ENCODE data around the gene SEZ6L. TPM values are rescaled to one million over a fixed set of nuclear protein-coding genes. Genes with fewer than 3 reads are reported as not detected.

SEZ6L gene
- total RNA-seq, 1 experiment from 2014 or later = 0.13 TPM

DNA sequence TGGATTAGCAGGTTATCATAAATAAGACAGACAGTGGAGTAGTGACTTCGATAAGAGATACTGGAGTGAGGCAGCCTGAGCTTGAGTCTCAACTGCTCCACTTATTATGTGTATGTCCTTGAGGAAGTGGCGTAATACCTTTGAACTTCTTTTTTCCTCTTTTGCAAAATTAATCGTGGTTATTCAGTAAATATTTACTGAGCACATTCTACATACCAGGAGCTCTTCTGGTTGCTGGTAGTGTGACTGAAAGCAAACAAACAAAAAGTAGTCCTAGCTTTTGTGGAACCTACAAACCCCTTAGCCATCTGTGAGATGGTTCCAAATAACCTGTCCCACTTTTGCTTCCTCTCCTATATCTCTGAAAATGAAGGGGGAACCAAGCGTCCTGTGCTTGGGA is 134.2 kb downstream of the SEZ6L start:
- H3K27me3 Mint-ChIP-seq (ENCODE audit: low read depth) = peaks cover 25% of the 10 kb centered on the region

More for the DNA sequence above, 134.2 kb downstream of the SEZ6L start:
- Histone ChIP-seq H3K27me3 (ENCODE audit: insufficient read depth, low read length) (no peaks in the 10 kb centered on the region), H4K91ac (ENCODE audit: insufficient read length, low read depth, low read length) (no peak overlapping the region), H3K9me3 (ENCODE audit: control insufficient read depth, low read depth, low read length) (no peaks in the 10 kb centered on the region), H3K79me2 (ENCODE audit: insufficient read depth, low read length) (no peaks in the 10 kb centered on the region), H3K23me2 (ENCODE audit: insufficient read length, low read depth, low read length, poor library complexity, severe bottlenecking) (no peaks in the 10 kb centered on the region), H3K79me1 (ENCODE audit: insufficient read depth, low read depth, low read length, poor library complexity, severe bottlenecking) (no peaks in the 10 kb centered on the region), H2AK5ac (ENCODE audit: insufficient read length, low read length) (no peak overlapping the region), H4K20me1 (ENCODE audit: control insufficient read depth, insufficient read depth, insufficient read length) (no peaks in the 10 kb centered on the region), H3K56ac (ENCODE audit: insufficient read length, low read depth, low read length) (no peak overlapping the region), H2BK120ac (ENCODE audit: low read depth, low read length, poor library complexity, severe bottlenecking) (no peak overlapping the region), H3K14ac (ENCODE audit: insufficient read depth, low read length) (no peak overlapping the region), H2BK15ac (ENCODE audit: low read depth, low read length) (no peak overlapping the region), H3K4ac (ENCODE audit: low read depth, low read length) (no peak overlapping the region), H4K8ac (replicated peaks; ENCODE audit: insufficient read length, low read depth, low read length) (no peak overlapping the region), H3K27ac (ENCODE audit: insufficient read length, low read depth, low read length) (no peak overlapping the region), H3K9ac (ENCODE audit: extremely low read depth, insufficient read length, low read length) (no peak overlapping the region), H2BK12ac (ENCODE audit: insufficient read length, low read depth, low read length) (no peak overlapping the region), H2BK20ac (ENCODE audit: low read depth, low read length, poor library complexity, severe bottlenecking) (no peak overlapping the region), H3K18ac (ENCODE audit: insufficient read length, low read depth, low read length) (no peak overlapping the region), H3K23ac (ENCODE audit: insufficient read length, low read depth, low read length) (no peak overlapping the region), H2AFZ (ENCODE audit: low read length) (no peak overlapping the region), H2BK5ac (ENCODE audit: insufficient read length, low read length) (no peak overlapping the region), H3K4me1 (ENCODE audit: insufficient read depth, low read length) (0 out of 2 replicates have a peak, but pooled peaks cover 2% of the 10 kb centered on the region), H3K4me2 (ENCODE audit: insufficient read depth, insufficient read length, low read length) (no peak overlapping the region), H3T11ph (ENCODE audit: low read length) (no peak overlapping the region), H4K5ac (ENCODE audit: insufficient read length, low read depth, low read length) (no peak overlapping the region)
- TF ChIP-seq, protein P1, sequence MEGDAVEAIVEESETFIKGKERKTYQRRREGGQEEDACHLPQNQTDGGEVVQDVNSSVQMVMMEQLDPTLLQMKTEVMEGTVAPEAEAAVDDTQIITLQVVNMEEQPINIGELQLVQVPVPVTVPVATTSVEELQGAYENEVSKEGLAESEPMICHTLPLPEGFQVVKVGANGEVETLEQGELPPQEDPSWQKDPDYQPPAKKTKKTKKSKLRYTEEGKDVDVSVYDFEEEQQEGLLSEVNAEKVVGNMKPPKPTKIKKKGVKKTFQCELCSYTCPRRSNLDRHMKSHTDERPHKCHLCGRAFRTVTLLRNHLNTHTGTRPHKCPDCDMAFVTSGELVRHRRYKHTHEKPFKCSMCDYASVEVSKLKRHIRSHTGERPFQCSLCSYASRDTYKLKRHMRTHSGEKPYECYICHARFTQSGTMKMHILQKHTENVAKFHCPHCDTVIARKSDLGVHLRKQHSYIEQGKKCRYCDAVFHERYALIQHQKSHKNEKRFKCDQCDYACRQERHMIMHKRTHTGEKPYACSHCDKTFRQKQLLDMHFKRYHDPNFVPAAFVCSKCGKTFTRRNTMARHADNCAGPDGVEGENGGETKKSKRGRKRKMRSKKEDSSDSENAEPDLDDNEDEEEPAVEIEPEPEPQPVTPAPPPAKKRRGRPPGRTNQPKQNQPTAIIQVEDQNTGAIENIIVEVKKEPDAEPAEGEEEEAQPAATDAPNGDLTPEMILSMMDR (conservative IDR thresholded peaks at IDR 0.05) = no peak
- Mint-ChIP-seq H3K4me1 (peaks cover 4 to 5% of the 10 kb centered on the region in 2 experiments; a peak in 1 of 4 replicates), H3K9me3 (no peaks in the 10 kb centered on the region), H3K4me3 (no peak overlapping the region), H3K27ac (no peak overlapping the region; a peak in 1 of 7 replicates), H3K36me3 (ENCODE audit: insufficient read depth in 1 of 3, low read depth in 3 of 3) (no peaks in the 10 kb centered on the region)
- DNase-seq = no peak
- WGBS (ENCODE audit: extremely low coverage, insufficient read length, low lambda C conversion rate) = no CpG with 5 or more reads among the region's 4 CpGs
